ENCODE data around the gene CCDC171. TPM values are rescaled to one million over a fixed set of nuclear protein-coding genes. Genes with fewer than 3 reads are reported as not detected.

Gene CCDC171
- total RNA-seq, 1 experiment from 2014 or later, result 2.4 TPM

GRCh38 chr9:15512889-15513288 is 40.0 kb upstream of the CCDC171 start:
- peak overlapping the region; percentile 29 to 74; a peak in 3 of 5 replicates for H3K4me3 Mint-ChIP-seq

More at GRCh38 chr9:15512889-15513288, 40.0 kb upstream of the CCDC171 start:
- no peak overlapping the region for H4K8ac ChIP-seq (replicated peaks; ENCODE audit: insufficient read length, low read depth, low read length)
- H2AFZ ChIP-seq (ENCODE audit: low read length), result no peak overlapping the region
- no peaks in the 10 kb centered on the region for H3K79me1 ChIP-seq (ENCODE audit: insufficient read depth, low read depth, low read length, poor library complexity, severe bottlenecking)
- peaks cover 10% of the 10 kb centered on the region for H3K23me2 ChIP-seq (ENCODE audit: insufficient read length, low read depth, low read length, poor library complexity, severe bottlenecking)
- H3T11ph ChIP-seq (ENCODE audit: low read length), result no peak overlapping the region
- no peak overlapping the region for H2BK15ac ChIP-seq (ENCODE audit: low read depth, low read length)
- peak overlapping the region; percentile 18 for H3K18ac ChIP-seq (ENCODE audit: insufficient read length, low read depth, low read length)
- H2BK12ac ChIP-seq (ENCODE audit: insufficient read length, low read depth, low read length), result no peak overlapping the region
- no peak overlapping the region for H2BK20ac ChIP-seq (ENCODE audit: low read depth, low read length, poor library complexity, severe bottlenecking)
- no peaks in the 10 kb centered on the region for H3K27me3 ChIP-seq (ENCODE audit: insufficient read depth, low read length)
- H3K9me3 ChIP-seq (ENCODE audit: control insufficient read depth, low read depth, low read length), result no peaks in the 10 kb centered on the region
- H3K4me1 Mint-ChIP-seq, result peaks cover 38 to 48% of the 10 kb centered on the region in 2 experiments
- no CpG with 5 or more reads among the region's 3 CpGs for WGBS (ENCODE audit: extremely low coverage, insufficient read length, low lambda C conversion rate)
- peak overlapping the region; percentile 69 to 98 (median 97); a peak in 6 of 7 replicates for H3K27ac Mint-ChIP-seq
- H4K5ac ChIP-seq (ENCODE audit: insufficient read length, low read depth, low read length), result no peak overlapping the region
- H3K27ac ChIP-seq (ENCODE audit: insufficient read length, low read depth, low read length), result peak overlapping the region; percentile 81
- peaks cover 2% of the 10 kb centered on the region; the same call in 1 of the 2 replicates for H3K4me1 ChIP-seq (ENCODE audit: insufficient read depth, low read length)
- peaks cover 19% of the 10 kb centered on the region; the same call in 1 of the 2 replicates for H3K79me2 ChIP-seq (ENCODE audit: insufficient read depth, low read length)
- H2BK5ac ChIP-seq (ENCODE audit: insufficient read length, low read length), result no peak overlapping the region
- no peak overlapping the region for H3K56ac ChIP-seq (ENCODE audit: insufficient read length, low read depth, low read length)
- no peak overlapping the region for H2AK5ac ChIP-seq (ENCODE audit: insufficient read length, low read length)
- peak overlapping the region; percentile 49; the same call in 1 of the 2 replicates for H3K14ac ChIP-seq (ENCODE audit: insufficient read depth, low read length)
- H2BK120ac ChIP-seq (ENCODE audit: low read depth, low read length, poor library complexity, severe bottlenecking), result no peak overlapping the region
- no peak overlapping the region for H3K4ac ChIP-seq (ENCODE audit: low read depth, low read length)
- no peak for TF ChIP-seq CTCF (conservative IDR thresholded peaks at IDR 0.05)
- peaks cover 0 to 2% of the 10 kb centered on the region in 2 experiments; a peak in 2 of 5 replicates for H3K9me3 Mint-ChIP-seq
- H3K23ac ChIP-seq (ENCODE audit: insufficient read length, low read depth, low read length), result no peak overlapping the region
- H3K9ac ChIP-seq (ENCODE audit: extremely low read depth, insufficient read length, low read length), result no peak overlapping the region
- peak overlapping the region; percentile 49 for H3K4me2 ChIP-seq (ENCODE audit: insufficient read depth, insufficient read length, low read length)
- H3K36me3 Mint-ChIP-seq (ENCODE audit: insufficient read depth in 1 of 3, low read depth in 3 of 3), result peaks cover 18 to 22% (median 22%) of the 10 kb centered on the region in 3 experiments
- no peaks in the 10 kb centered on the region for H3K27me3 Mint-ChIP-seq (ENCODE audit: low read depth)
- peak; percentile 68 for DNase-seq
- H4K20me1 ChIP-seq (ENCODE audit: control insufficient read depth, insufficient read depth, insufficient read length), result no peaks in the 10 kb centered on the region
- no peak overlapping the region for H4K91ac ChIP-seq (ENCODE audit: insufficient read length, low read depth, low read length)

Measured in H9 (cell line).